Measurements from ENCODE around the gene TRPV4. TPM values are rescaled to one million over a fixed set of nuclear protein-coding genes. Genes with fewer than 3 reads are reported as not detected.

Gene TRPV4
- total RNA-seq = 0.87 and 1.6 TPM in 2 replicates

GRCh38 chr12:109833307-109834189 lies at the start of gene TRPV4:
Gene TRPV4 (minus strand): TSS chr12:109833398. CDS start chr12:109814796, 18,602 bp downstream.

GRCh38 chr12:109880043-109880931 lies 47.1 kb upstream of the TRPV4 start, which contains the start of gene GLTP:
Gene GLTP (minus strand): TSS chr12:109880541. CDS start chr12:109880374, 167 bp downstream.

Other genes starting within 250 kb of the TRPV4 start
- gene FAM222A, start 119.6 kb downstream of the TRPV4 start, total RNA-seq = 0.72 TPM in 1 of 2 replicates, not detected in the other
- 58.2 and 65.3 TPM in 2 replicates for gene GLTP, start 47.1 kb upstream of the TRPV4 start, total RNA-seq
- gene TCHP, start 66.9 kb upstream of the TRPV4 start, total RNA-seq = 11.2 and 11.8 TPM in 2 replicates
- gene GIT2, start 163.0 kb upstream of the TRPV4 start, total RNA-seq = 14.9 and 16.0 TPM in 2 replicates
- 58.2 and 66.1 TPM in 2 replicates for gene ANKRD13A, start 166.0 kb upstream of the TRPV4 start, total RNA-seq
- gene C12orf76, start 215.1 kb upstream of the TRPV4 start, total RNA-seq = 7.1 and 10.9 TPM in 2 replicates